ENCODE measurements around the gene APOBEC3A.
"Not testable (repeated sequence)": the region's sequence is repeated elsewhere in the genome, so short reads cannot be mapped to it uniquely, and the experiment has no call there.

The APOBEC3A gene

GRCh38 chr22:38977289-38977688 lies 19.9 kb downstream of the APOBEC3A start:
- not testable (repeated sequence) for DNase-seq (ENCODE audit: low spot score in 2 of 2); H3K27ac Mint-ChIP-seq; H3K9me3 Mint-ChIP-seq; H3K4me3 Mint-ChIP-seq; H3K36me3 Mint-ChIP-seq; ATAC-seq
- peaks cover 17% of the 10 kb centered on the region for H3K4me1 Mint-ChIP-seq

- H3K9me3 Mint-ChIP-seq; H3K4me3 Mint-ChIP-seq; H3K36me3 Mint-ChIP-seq; H3K27ac Mint-ChIP-seq; ATAC-seq; DNase-seq (ENCODE audit: low spot score in 2 of 2): not testable (repeated sequence)
- peaks cover 43% of the 10 kb centered on the region for H3K4me1 Mint-ChIP-seq
These were observed 23.2 kb downstream of the APOBEC3A start for GRCh38 chr22:38980587-38980986.

DNA sequence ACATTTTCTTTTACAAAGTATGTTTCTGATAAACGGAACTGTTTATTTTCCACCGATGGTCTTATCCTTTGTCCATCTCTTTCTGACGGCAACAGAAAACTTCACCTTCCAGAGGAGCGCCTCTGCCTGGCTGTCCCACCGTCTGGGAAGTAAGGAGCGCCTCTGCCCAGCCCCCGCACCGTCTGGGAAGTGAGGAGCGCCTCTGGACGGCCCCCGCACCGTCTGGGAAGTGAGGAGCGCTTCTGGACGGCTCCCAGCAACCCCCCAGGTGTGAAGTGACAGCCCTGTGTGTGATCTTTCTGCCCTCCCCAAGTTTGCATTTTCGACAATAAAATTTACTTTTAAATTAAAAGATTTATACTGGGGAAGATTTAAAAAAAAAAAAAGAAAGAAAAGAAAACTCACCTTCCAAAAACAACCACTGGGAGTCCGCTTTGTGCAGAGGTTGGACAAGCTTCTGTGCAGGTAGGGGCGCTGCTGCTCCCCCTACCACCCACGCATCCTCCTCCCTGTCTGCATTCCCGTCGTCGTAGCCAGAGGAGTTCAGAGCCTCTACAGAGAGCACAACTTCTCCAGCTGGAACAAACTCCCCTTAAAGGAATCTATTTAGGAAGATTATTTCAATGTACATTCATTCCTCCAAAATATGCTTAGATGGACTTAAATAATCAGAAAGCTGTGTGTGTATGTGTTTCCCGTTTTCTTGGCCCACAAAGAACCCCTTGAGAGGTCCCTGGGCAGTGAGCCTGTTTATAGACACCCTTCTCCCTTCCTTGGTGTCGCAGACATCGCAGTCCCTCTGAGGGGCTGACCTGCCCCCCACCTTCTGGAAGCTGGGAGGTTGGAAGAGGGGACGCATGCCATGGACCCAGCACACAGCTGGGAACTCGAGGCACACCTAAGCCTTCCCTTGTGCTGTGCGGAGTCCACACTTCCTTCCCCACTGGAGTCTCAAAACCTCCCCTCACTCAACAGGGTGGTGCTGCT lies 23.9 kb downstream of the APOBEC3A start:
- Mint-ChIP-seq H3K4me1 (peaks cover 50% of the 10 kb centered on the region), H3K9me3 (no peaks in the 10 kb centered on the region), H3K36me3 (peaks cover 8% of the 10 kb centered on the region), H3K27ac (peak overlapping the region; percentile 89), H3K4me3 (peak overlapping the region; percentile 79)
- ATAC-seq = peak; percentile 0
- no peak for DNase-seq (ENCODE audit: low spot score in 2 of 2)

DNA sequence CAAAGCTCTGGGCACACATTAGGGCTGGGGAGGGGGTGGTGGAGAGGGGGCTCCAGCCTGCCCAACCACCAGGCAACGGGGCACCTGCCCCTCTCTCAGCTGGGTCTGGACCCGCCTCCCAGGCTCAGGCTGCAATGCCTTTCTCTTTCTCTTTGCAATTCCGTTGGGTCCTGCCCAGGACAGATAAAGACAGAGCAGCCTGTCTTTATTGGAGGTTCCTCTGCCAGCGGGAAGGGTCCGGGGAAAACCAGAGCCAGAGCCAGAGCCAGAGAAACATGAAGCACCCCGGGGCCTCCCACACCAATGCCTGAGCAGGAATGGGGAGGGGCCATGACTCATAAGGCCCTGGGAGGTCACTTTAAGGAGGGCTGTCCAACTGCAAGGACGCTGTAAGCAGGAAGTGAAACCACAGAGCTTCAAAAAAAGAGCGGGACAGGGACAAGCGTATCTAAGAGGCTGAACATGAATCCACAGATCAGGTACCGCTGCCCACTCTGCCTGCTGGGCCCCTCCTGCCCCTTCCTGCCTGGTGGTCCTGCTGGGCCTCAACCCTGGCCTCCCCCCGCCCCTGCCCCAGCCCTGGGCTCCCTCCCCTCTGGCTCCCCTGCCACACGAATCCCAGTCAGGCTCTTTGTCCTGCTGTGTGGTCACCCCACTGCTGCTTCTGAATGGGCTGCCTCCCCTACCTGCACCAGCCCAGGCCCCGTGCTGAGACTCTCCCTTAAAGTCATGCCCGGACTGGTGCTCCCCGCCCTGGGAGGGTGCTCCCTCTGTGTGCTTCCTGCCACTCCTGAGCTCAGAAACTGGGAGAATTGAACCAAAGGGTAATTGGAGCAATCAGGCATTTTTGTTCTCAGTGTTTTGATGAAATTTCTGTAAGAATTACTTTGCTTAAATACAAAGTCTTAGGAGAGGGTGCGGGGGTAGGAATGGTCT lies 24.9 kb downstream of the APOBEC3A start, which contains the start of gene APOBEC3B:
APOBEC3B (plus strand) TSS at position 356 of the 936 bp plus-strand sequence; CDS start at position 463, 107 bp downstream.
- peaks cover 52% of the 10 kb centered on the region for H3K4me1 Mint-ChIP-seq
- peaks cover 8% of the 10 kb centered on the region for H3K36me3 Mint-ChIP-seq
- ATAC-seq (peak; percentile 80), DNase-seq (ENCODE audit: low spot score in 2 of 2) (peak; percentile 48 to 87)
- peak within 1 kb of the TSS; percentile 79 for H3K4me3 Mint-ChIP-seq
- H3K27ac Mint-ChIP-seq = peak within 1 kb of the TSS; percentile 89
- H3K9me3 Mint-ChIP-seq = no peaks in the 10 kb centered on the region

GRCh38 chr22:38984224-38984623 lies 26.8 kb downstream of the APOBEC3A start:
- Mint-ChIP-seq H3K4me3 (peak overlapping the region; percentile 5), H3K27ac (no peak overlapping the region), H3K4me1 (peaks cover 69% of the 10 kb centered on the region), H3K36me3 (peaks cover 8% of the 10 kb centered on the region), H3K9me3 (no peaks in the 10 kb centered on the region)
- ATAC-seq (no peak), DNase-seq (ENCODE audit: low spot score in 2 of 2) (no peak)

GRCh38 chr22:38984784-38985757 lies 27.7 kb downstream of the APOBEC3A start:
- ATAC-seq (peak; percentile 88), DNase-seq (ENCODE audit: low spot score in 2 of 2) (peak; percentile 51 to 87)
- Mint-ChIP-seq H3K4me3 (peak overlapping the region; percentile 59), H3K27ac (peak overlapping the region; percentile 81), H3K4me1 (peaks cover 76% of the 10 kb centered on the region)
- not testable (repeated sequence) for H3K9me3 Mint-ChIP-seq, H3K36me3 Mint-ChIP-seq

DNA sequence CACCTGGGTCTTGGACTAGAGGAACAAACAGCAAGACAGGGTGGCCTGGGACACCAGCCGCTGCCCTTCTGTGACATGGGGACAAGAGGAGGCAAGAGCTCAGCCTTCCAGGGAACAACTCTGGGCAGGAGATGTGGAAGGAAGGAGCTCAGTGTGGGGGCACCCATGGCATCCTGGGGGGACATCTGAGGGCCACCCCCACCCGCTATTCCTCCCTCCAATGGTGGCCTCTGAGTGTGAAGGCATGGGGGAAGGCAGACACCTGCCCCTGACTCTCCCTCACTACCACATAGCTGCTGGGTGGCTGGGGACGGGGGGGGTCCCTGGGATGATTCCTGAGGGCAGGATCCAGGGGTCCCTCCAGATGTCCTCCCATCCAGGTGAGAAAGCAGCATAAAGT lies 29.2 kb downstream of the APOBEC3A start:
- DNase-seq (ENCODE audit: low spot score in 2 of 2) (no peak), ATAC-seq (no peak)
- peak overlapping the region; percentile 83 for H3K27ac Mint-ChIP-seq
- peaks cover 8% of the 10 kb centered on the region for H3K36me3 Mint-ChIP-seq
- peaks cover 70% of the 10 kb centered on the region for H3K4me1 Mint-ChIP-seq
- H3K4me3 Mint-ChIP-seq = no peak overlapping the region
- no peaks in the 10 kb centered on the region for H3K9me3 Mint-ChIP-seq

GRCh38 chr22:38987171-38987895 lies 29.9 kb downstream of the APOBEC3A start:
- peaks cover 63% of the 10 kb centered on the region for H3K4me1 Mint-ChIP-seq
- ATAC-seq = no peak
- DNase-seq (ENCODE audit: low spot score in 2 of 2) = no peak
- H3K27ac Mint-ChIP-seq = peak overlapping the region; percentile 83
- H3K9me3 Mint-ChIP-seq = no peaks in the 10 kb centered on the region
- H3K4me3 Mint-ChIP-seq = no peak overlapping the region
- H3K36me3 Mint-ChIP-seq = peaks cover 8% of the 10 kb centered on the region

GRCh38 chr22:38989466-38989865 lies 32.1 kb downstream of the APOBEC3A start:
- Mint-ChIP-seq H3K27ac (peak overlapping the region; percentile 79), H3K9me3 (no peaks in the 10 kb centered on the region), H3K4me1 (peaks cover 48% of the 10 kb centered on the region), H3K36me3 (peaks cover 8% of the 10 kb centered on the region), H3K4me3 (no peak overlapping the region)
- no peak for ATAC-seq
- DNase-seq (ENCODE audit: low spot score in 2 of 2) = no peak

GRCh38 chr22:38992871-38993371 lies 35.5 kb downstream of the APOBEC3A start:
- H3K9me3 Mint-ChIP-seq; H3K4me3 Mint-ChIP-seq; H3K36me3 Mint-ChIP-seq; H3K27ac Mint-ChIP-seq; DNase-seq (ENCODE audit: low spot score in 2 of 2): not testable (repeated sequence)
- ATAC-seq = peak; percentile 6
- peaks cover 19% of the 10 kb centered on the region for H3K4me1 Mint-ChIP-seq

- ATAC-seq = no peak
- H3K27ac Mint-ChIP-seq = no peak overlapping the region
- peaks cover 2% of the 10 kb centered on the region for H3K9me3 Mint-ChIP-seq
- peaks cover 5% of the 10 kb centered on the region for H3K4me1 Mint-ChIP-seq
- DNase-seq (ENCODE audit: low spot score in 2 of 2) = no peak
- no peak overlapping the region for H3K4me3 Mint-ChIP-seq
- H3K36me3 Mint-ChIP-seq = peaks cover 6% of the 10 kb centered on the region
These were observed 38.7 kb downstream of the APOBEC3A start for GRCh38 chr22:38996105-38996504.

DNA sequence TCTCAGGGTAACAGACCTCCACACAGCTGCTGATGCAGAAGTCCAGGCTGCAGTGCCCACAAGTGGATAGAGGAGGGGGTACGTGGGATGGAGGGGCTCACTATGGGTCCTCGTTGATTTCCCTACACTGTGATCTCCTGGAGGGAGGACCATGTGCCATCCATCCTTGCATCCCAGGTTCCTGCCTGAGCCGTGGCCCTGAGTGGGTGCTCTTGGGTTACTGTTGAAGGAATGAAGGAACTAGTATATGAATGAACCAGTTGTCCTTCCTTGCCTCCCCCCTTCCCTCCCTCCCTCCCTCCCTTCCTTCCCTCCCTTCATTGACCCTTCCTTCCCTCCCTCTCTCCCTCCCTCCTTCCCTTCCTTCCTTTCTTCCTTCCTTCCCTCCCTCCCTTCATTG lies 40.1 kb downstream of the APOBEC3A start:
- Mint-ChIP-seq H3K4me1 (peaks cover 5% of the 10 kb centered on the region), H3K9me3 (peaks cover 2% of the 10 kb centered on the region), H3K27ac (peak overlapping the region; percentile 52), H3K4me3 (no peak overlapping the region), H3K36me3 (peaks cover 6% of the 10 kb centered on the region)
- DNase-seq (ENCODE audit: low spot score in 2 of 2) (no peak), ATAC-seq (no peak)

DNA sequence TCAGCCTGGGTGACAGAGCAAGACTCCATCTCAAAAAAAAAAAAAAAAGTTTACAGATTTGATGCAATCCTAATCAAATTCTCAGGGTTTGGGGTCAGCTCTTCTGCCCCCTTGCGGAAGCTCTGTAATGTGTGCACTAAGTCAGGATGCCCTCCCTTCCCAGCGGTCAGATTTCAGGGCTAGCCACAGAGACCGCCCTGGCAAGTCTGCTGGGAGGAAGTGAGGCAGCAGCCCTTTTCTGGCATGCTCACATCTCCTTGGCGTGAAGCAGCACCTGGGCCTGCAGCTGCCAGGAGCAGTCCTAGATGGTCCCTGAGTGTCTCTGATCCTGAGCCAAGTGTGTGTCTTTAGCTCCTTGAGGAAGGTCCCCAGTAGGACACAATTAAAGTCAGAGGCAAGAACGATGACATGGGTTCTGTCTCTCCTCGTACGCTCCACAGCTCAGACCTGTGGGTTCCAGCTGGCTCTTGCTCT lies 45.8 kb downstream of the APOBEC3A start:
- Mint-ChIP-seq H3K9me3 (no peaks in the 10 kb centered on the region), H3K4me3 (no peak overlapping the region), H3K27ac (peak overlapping the region; percentile 32), H3K36me3 (peaks cover under 1% of the 10 kb centered on the region), H3K4me1 (peaks cover 18% of the 10 kb centered on the region)
- DNase-seq (ENCODE audit: low spot score in 2 of 2) (peak; percentile 69 to 84), ATAC-seq (peak; percentile 98)

Data from stimulated activated effector memory CD8-positive, alpha-beta T cell treated with anti-CD3 and anti-CD28 coated beads, Interleukin-12 subunit alpha, Interleukin-12 subunit beta, amount 100 ng/mL, for 72 hours (primary cell).